Measurements from ENCODE around the gene CPNE2. TPM values are rescaled to one million over a fixed set of nuclear protein-coding genes. Genes with fewer than 3 reads are reported as not detected.
A peak's percentile ranks its signal among the peaks of the same experiment; 100 is the strongest.

The CPNE2 gene
- total RNA-seq, 1 donor from 2014 or later, result 8.3 TPM

GRCh38 chr16:57146735-57147134, 54.4 kb downstream of the CPNE2 start:
- TF ChIP-seq, protein P1, sequence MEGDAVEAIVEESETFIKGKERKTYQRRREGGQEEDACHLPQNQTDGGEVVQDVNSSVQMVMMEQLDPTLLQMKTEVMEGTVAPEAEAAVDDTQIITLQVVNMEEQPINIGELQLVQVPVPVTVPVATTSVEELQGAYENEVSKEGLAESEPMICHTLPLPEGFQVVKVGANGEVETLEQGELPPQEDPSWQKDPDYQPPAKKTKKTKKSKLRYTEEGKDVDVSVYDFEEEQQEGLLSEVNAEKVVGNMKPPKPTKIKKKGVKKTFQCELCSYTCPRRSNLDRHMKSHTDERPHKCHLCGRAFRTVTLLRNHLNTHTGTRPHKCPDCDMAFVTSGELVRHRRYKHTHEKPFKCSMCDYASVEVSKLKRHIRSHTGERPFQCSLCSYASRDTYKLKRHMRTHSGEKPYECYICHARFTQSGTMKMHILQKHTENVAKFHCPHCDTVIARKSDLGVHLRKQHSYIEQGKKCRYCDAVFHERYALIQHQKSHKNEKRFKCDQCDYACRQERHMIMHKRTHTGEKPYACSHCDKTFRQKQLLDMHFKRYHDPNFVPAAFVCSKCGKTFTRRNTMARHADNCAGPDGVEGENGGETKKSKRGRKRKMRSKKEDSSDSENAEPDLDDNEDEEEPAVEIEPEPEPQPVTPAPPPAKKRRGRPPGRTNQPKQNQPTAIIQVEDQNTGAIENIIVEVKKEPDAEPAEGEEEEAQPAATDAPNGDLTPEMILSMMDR (IDR thresholded peaks at IDR 0.05), result no peak
- Mint-ChIP-seq H3K36me3 (ENCODE audit: low read depth) (peaks cover 3% of the 10 kb centered on the region), H3K4me1 (peaks cover 27% of the 10 kb centered on the region), H3K27ac (no peak overlapping the region), H3K4me3 (no peak overlapping the region), H3K27me3 (no peaks in the 10 kb centered on the region), H3K9me3 (no peaks in the 10 kb centered on the region)
- ChIA-PET POLR2A (no interaction called here), CTCF (no interaction called here)
- DNase-seq, result no peak
- intact Hi-C loops (cut with micrococcal nuclease), result no loop called here
- ATAC-seq (ENCODE audit: low read depth), result no peak

DNA sequence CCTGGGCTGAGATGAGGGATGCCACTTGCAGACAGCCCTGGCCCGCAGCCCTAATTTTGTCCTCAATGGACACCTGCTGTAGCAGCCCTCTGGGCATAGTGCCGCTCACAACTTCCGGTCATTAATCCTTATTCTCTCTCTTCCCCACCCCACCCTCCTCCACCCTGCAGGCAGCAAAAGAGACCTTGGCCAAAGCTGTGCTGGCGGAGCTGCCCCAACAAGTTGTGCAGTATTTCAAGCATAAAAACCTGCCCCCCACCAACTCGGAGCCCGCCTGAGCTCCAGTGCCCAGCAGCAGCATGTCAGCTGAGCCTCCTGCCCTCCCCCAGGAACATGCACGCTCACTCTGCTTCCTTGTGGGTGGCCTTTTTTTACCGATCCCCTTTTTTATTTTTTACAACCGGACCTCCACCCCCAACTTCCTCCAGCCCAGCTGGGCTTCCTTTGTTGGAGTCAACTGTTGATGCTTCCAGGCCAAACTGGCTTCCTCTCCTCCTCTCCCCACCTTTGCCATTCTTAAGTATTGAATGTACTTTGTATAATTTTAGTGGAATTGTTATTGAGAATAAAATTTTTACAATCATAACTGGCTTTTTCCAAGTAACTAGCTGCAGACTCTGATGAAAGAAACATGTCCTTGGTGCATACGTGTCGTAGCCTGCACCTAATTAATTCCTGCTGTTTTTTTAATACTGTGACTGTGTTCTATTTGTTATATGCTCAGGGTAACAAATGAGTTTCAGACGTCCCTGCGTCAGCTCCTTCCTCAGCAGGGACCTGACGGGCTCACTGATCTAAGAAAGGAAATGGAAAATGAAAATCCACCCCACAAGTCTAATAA, 55.2 kb downstream of the CPNE2 start:
- TF ChIP-seq, protein P1 (IDR thresholded peaks at IDR 0.05), result no peak
- no peaks in the 10 kb centered on the region for H3K9me3 Mint-ChIP-seq
- peaks cover 11% of the 10 kb centered on the region for H3K36me3 Mint-ChIP-seq (ENCODE audit: low read depth)
- H3K4me3 Mint-ChIP-seq, result peak overlapping the region; percentile 25
- ChIA-PET POLR2A (no interaction called here), CTCF (no interaction called here)
- intact Hi-C loops (cut with micrococcal nuclease), result no loop called here
- peaks cover 19% of the 10 kb centered on the region for H3K4me1 Mint-ChIP-seq
- no peaks in the 10 kb centered on the region for H3K27me3 Mint-ChIP-seq
- no peak overlapping the region for H3K27ac Mint-ChIP-seq
- ATAC-seq (ENCODE audit: low read depth) (no peak), DNase-seq (no peak)

- POLR2A ChIA-PET, result no interaction called here
- ATAC-seq (ENCODE audit: low read depth), result no peak
- Mint-ChIP-seq H3K9me3 (no peaks in the 10 kb centered on the region), H3K4me3 (no peak overlapping the region), H3K36me3 (ENCODE audit: low read depth) (peaks cover 20% of the 10 kb centered on the region), H3K27me3 (no peaks in the 10 kb centered on the region), H3K4me1 (peaks cover 17% of the 10 kb centered on the region), H3K27ac (no peak overlapping the region)
- TF ChIP-seq, protein P1 (IDR thresholded peaks at IDR 0.05), result no peak
- no peak for DNase-seq
- intact Hi-C loops (cut with micrococcal nuclease), result no loop called here
- CTCF ChIA-PET, result no interaction called here
These were observed 56.1 kb downstream of the CPNE2 start for GRCh38 chr16:57148481-57148880.

DNA sequence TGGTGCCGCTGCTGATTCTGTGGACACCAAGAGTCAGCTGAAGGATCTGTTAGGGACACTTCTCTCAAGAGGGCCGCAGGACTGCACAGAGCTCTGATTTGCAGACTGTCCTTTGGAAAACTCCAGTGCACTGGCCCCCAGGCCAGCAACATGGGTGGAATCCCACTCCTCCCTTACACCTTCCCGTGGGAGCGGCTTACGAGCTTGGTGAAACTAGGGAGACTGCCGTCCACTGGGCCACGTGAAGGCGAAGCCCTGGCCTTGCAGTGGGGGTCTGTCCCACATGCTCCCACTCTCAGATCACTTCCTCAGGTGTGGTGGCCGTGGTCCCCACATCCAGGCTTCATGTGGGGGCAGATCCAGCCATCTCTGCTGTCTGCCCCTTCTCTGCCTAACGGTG, 57.0 kb downstream of the CPNE2 start:
- Mint-ChIP-seq H3K4me1 (peaks cover 17% of the 10 kb centered on the region), H3K36me3 (ENCODE audit: low read depth) (peaks cover 29% of the 10 kb centered on the region), H3K4me3 (no peak overlapping the region), H3K27ac (no peak overlapping the region), H3K27me3 (no peaks in the 10 kb centered on the region), H3K9me3 (no peaks in the 10 kb centered on the region)
- intact Hi-C loops (cut with micrococcal nuclease), result no loop called here
- TF ChIP-seq, protein P1 (IDR thresholded peaks at IDR 0.05), result no peak
- POLR2A ChIA-PET, result interaction anchor here (1.1 kb wide), 1 partner anchor 57 kb away, joined by 3 read pairs; the partner anchor contains the start of gene CPNE2
- CTCF ChIA-PET, result interaction anchor here (1.0 kb wide), 1 partner anchor 57 kb away, joined by 3 read pairs; the partner anchor contains the start of gene CPNE2
- no peak for DNase-seq
- ATAC-seq (ENCODE audit: low read depth), result no peak

DNA sequence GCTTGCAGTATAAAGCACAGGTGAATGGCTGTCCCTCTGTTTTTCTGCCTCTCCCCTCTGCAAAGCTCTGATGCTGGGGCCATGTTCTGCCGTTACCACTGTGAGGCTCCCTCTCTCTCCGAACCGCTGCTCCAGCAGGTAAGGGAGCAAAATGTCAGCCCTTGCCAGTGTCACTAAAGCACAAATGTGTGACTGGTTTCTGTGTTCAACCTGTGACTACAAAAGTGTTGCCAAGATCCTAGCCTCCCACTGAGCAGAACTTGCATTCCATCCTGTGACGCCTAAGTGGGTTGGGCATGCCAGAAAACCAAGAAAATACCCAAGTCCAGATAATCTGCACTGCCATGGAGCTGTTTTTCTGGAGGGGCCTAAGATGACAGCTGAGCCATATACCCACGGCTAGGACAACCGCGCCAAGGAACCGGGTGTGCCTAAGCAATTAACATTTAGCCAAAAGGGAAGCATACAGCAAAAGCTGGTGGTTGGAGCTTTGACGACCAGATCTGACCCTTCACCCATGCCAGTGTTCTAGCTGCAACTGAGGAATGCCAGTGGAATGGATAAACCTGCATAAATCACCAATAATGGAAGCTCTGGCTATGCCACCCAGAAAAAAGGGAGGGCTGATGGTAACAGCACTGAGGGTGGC, 58.4 kb downstream of the CPNE2 start:
- Mint-ChIP-seq H3K27ac (no peak overlapping the region), H3K9me3 (no peaks in the 10 kb centered on the region), H3K27me3 (no peaks in the 10 kb centered on the region), H3K4me3 (no peak overlapping the region), H3K4me1 (peaks cover 17% of the 10 kb centered on the region), H3K36me3 (ENCODE audit: low read depth) (peaks cover 43% of the 10 kb centered on the region)
- intact Hi-C loops (cut with micrococcal nuclease), result no loop called here
- DNase-seq (no peak), ATAC-seq (ENCODE audit: low read depth) (no peak)
- ChIA-PET CTCF (no interaction called here), POLR2A (no interaction called here)
- TF ChIP-seq, protein P1 (IDR thresholded peaks at IDR 0.05), result no peak
